ENCODE results near the gene OAT. TPM values are rescaled to one million over a fixed set of nuclear protein-coding genes. Genes with fewer than 3 reads are reported as not detected.

The OAT gene
- total RNA-seq, 1 donor from 2014 or later: 56.7 TPM

GRCh38 chr10:124390471-124391187 lies 28.1 kb downstream of the OAT start:
- Mint-ChIP-seq H3K4me1 (peaks cover 4% of the 10 kb centered on the region), H3K36me3 (no peaks in the 10 kb centered on the region), H3K4me3 (no peak overlapping the region), H3K27ac (no peak overlapping the region), H3K9me3 (no peaks in the 10 kb centered on the region), H3K27me3 (ENCODE audit: insufficient read depth, low read depth) (no peaks in the 10 kb centered on the region)
- no peak overlapping the region for H3K27ac ChIP-seq
- H3K36me3 ChIP-seq: no peaks in the 10 kb centered on the region
- no peak overlapping the region for H3K4me3 ChIP-seq
- TF ChIP-seq CTCF (IDR thresholded peaks at IDR 0.05): no peak
- no peak for TF ChIP-seq EZH2phosphoT487 (IDR thresholded peaks at IDR 0.05)
- no peak for TF ChIP-seq EZH2 (IDR thresholded peaks at IDR 0.05)
- H2AFZ ChIP-seq (replicated peaks): no peak overlapping the region
- no peaks in the 10 kb centered on the region for H3K79me2 ChIP-seq (ENCODE audit: low read depth)
- no peaks in the 10 kb centered on the region for H3K9me3 ChIP-seq (ENCODE audit: low read depth)
- peaks cover 9% of the 10 kb centered on the region for H3K4me1 ChIP-seq
- DNase-seq (ENCODE audit: low spot score): no peak
- no peaks in the 10 kb centered on the region for H3F3A ChIP-seq (ENCODE audit: low read depth)
- peaks cover 16% of the 10 kb centered on the region for H3K27me3 ChIP-seq
- no peak overlapping the region for H3K4me2 ChIP-seq
- H4K20me1 ChIP-seq (ENCODE audit: low read depth): no peaks in the 10 kb centered on the region
- H3K9ac ChIP-seq: no peak overlapping the region

- H3K4me3 ChIP-seq: peak overlapping the region; percentile 42
- peaks cover 16% of the 10 kb centered on the region for H3K27me3 ChIP-seq
- Mint-ChIP-seq H3K4me1 (peaks cover 4% of the 10 kb centered on the region), H3K4me3 (no peak overlapping the region), H3K9me3 (no peaks in the 10 kb centered on the region), H3K36me3 (no peaks in the 10 kb centered on the region), H3K27ac (no peak overlapping the region), H3K27me3 (ENCODE audit: insufficient read depth, low read depth) (no peaks in the 10 kb centered on the region)
- no peaks in the 10 kb centered on the region for H3K9me3 ChIP-seq (ENCODE audit: low read depth)
- H3K36me3 ChIP-seq: no peaks in the 10 kb centered on the region
- TF ChIP-seq CTCF (IDR thresholded peaks at IDR 0.05) (no peak), EZH2phosphoT487 (IDR thresholded peaks at IDR 0.05) (no peak), EZH2 (IDR thresholded peaks at IDR 0.05) (no peak)
- H2AFZ ChIP-seq (replicated peaks): peak overlapping the region; percentile 80
- H3K4me1 ChIP-seq: peaks cover 10% of the 10 kb centered on the region
- H4K20me1 ChIP-seq (ENCODE audit: low read depth): no peaks in the 10 kb centered on the region
- H3K79me2 ChIP-seq (ENCODE audit: low read depth): no peaks in the 10 kb centered on the region
- no peak for DNase-seq (ENCODE audit: low spot score)
- peak overlapping the region; percentile 89 for H3K4me2 ChIP-seq
- no peak overlapping the region for H3K9ac ChIP-seq
- no peaks in the 10 kb centered on the region for H3F3A ChIP-seq (ENCODE audit: low read depth)
- H3K27ac ChIP-seq: no peak overlapping the region
These were observed 28.9 kb downstream of the OAT start for GRCh38 chr10:124389613-124390361.

- Histone ChIP-seq H3K9me3 (ENCODE audit: low read depth) (no peaks in the 10 kb centered on the region), H3K27ac (no peak overlapping the region), H3K27me3 (peaks cover 16% of the 10 kb centered on the region), H3K4me3 (peak overlapping the region; percentile 42), H2AFZ (replicated peaks) (peak overlapping the region; percentile 86), H3K36me3 (no peaks in the 10 kb centered on the region), H3K79me2 (ENCODE audit: low read depth) (no peaks in the 10 kb centered on the region), H3K4me1 (peaks cover 10% of the 10 kb centered on the region), H3K4me2 (peak overlapping the region; percentile 89), H4K20me1 (ENCODE audit: low read depth) (no peaks in the 10 kb centered on the region), H3F3A (ENCODE audit: low read depth) (no peaks in the 10 kb centered on the region), H3K9ac (no peak overlapping the region)
- no peaks in the 10 kb centered on the region for H3K36me3 Mint-ChIP-seq
- H3K9me3 Mint-ChIP-seq: no peaks in the 10 kb centered on the region
- no peak overlapping the region for H3K4me3 Mint-ChIP-seq
- H3K27ac Mint-ChIP-seq: no peak overlapping the region
- TF ChIP-seq EZH2 (IDR thresholded peaks at IDR 0.05) (no peak), CTCF (IDR thresholded peaks at IDR 0.05) (peak; percentile 94)
- no peaks in the 10 kb centered on the region for H3K27me3 Mint-ChIP-seq (ENCODE audit: insufficient read depth, low read depth)
- peaks cover 4% of the 10 kb centered on the region for H3K4me1 Mint-ChIP-seq
- DNase-seq (ENCODE audit: low spot score): peak; percentile 97
These were observed 29.7 kb downstream of the OAT start for GRCh38 chr10:124388823-124389612.
